HG02588 (cell line): Measurements from ENCODE around the gene ARFGEF2.
"Not testable (repeated sequence)": the region's sequence is repeated elsewhere in the genome, so short reads cannot be mapped to it uniquely, and the experiment has no call there.

Experiments used
- ATAC-seq: cut with Tn5 transposase; IDR thresholded peaks from one replicate; pipeline ENCODE4 v1.9.1; 2021; ENCODE audit warnings: mild to moderate bottlenecking, moderate library complexity; ENCODE audit not compliant: unreplicated experiment

Gene ARFGEF2

DNA sequence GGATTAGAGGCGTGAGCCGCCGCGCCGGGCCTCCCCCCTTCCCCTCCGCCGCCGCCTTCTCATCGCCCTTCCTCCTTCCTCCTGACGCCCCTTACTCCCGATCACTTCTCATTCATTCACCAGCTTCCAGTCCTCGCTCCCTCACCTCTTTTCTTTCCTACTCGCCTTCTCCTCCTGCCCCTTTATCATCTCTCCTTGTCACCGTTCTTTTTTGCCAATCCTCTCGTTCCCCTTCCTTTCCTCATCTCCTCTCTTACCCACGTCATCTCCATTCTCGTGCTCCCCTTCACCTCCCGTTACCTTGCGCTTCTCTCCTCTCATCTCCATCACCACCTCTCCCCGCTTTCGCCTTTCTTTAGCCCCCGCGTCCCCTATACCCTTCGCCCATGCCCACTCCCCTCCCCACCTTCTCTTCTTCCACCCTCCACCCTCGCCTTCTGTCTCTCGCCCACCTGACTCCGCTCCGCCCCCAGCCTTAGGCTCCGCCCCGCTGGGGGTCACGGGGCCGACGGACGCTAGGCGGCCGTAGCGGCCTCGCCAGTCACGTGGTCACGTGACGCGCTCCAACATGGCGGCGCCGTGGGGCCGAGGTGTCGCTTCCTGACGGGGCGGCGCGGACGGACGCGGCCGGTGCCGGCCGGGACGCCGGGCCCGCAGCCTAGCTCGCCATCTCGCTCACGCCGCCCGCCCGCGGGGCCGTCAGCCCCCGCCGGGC lies at the start of gene ARFGEF2:
Gene ARFGEF2 (plus strand): TSS at position 544 of the 715 bp plus-strand sequence. CDS start 179 bp downstream, outside the sequence.
- ATAC-seq: peak; percentile 81

DNA sequence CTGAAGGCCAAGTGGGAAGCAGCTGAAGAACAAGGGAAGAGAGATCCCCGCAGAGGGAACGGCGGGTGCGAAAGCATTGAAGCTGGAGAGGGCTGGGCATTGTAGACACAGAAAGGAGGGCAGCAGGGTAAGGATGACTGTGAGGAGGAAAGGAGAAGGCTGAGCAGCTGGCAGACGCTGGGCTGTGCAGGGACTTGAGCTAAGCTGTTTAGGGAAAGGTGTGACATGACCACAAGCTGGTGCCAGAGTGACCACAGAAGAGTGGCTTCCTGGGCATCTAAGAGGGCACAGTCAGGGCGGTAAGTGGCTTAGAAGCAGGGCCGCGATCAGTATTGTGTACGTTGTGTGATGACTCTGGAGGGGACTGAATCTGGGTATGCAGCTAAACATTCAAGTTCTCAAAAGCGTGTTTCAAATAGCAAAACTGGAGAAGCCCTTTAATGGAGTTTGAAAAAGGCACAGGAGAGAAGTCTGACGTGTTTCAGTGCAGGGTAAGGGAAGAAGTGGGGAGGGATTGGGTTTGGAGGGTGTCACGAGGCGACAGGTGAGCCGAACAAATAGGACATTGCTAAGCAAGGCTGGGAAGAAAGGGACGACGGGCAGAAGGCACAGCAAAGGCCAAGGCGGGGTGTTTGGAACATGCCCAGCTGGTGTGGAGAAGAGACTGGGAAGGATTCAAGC lies 46.1 kb upstream of the ARFGEF2 start:
- ATAC-seq: no peak

DNA sequence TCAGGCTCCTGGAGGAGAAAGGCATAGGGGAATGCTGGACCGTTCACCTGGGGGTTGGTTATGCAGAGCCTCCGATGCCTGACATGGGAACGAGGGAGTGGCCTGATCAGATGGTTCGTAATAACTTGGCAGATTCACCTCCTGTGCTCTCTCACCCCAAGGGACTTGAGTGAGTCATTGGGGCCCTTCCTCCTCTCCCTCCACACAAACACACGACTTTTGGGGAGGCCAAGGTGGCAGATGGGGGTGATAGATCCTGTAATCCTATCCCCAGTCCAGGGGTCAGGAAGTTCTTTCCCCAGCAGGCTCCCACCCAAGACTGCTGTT lies 45.6 kb upstream of the ARFGEF2 start:
- no peak for ATAC-seq

DNA sequence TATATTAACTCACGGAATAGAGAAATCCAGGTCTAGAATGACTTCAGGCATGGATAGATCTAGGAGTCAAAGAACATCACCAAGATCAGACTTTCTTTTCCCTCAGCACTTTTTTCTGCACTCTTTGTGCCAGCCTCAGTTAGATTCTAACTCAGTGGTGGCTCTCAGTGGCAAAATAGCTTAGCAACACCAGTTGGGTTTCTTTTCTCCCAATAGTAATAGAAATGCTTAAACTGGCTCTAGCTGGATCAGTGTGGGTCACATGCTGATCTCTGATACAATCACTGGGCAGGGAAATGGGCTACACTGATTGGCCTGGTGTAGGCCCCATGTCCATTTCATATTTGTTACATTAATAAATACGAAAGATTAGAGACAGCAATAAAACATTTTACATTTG lies 44.2 kb upstream of the ARFGEF2 start:
- ATAC-seq: no peak

DNA sequence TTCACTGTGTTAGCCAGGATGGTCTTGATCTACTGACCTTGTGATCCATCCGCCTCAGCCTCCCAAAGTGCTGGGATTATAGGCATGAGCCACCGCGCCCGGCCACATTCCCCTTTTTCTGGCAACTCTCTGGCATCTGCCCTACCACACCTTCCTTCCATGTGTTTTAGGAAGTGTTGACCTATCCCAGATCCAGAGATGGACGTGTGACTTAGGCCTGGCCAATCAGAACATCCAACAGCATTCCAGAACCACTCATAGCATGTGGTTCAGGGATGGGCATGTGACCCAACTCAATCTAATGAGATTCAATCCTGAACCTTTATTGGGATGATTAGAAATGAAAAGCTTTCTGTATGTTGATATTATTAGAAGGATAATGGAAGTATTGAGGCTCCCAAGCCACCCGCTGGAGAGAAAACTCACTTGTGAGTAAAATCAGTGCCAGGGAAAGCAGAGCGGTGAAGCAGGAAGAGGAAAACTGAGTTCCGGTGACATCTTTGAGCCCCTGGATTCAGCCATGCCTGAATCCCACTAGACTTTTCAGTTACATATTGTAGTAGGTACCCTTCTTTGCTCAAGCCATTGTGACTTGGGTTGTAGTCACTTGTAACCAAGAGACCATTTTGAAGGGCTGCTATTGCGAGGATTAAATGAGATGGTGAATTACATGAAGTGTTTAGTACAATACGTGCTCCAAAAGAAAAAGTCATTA lies 42.8 kb upstream of the ARFGEF2 start:
- ATAC-seq: no peak

DNA sequence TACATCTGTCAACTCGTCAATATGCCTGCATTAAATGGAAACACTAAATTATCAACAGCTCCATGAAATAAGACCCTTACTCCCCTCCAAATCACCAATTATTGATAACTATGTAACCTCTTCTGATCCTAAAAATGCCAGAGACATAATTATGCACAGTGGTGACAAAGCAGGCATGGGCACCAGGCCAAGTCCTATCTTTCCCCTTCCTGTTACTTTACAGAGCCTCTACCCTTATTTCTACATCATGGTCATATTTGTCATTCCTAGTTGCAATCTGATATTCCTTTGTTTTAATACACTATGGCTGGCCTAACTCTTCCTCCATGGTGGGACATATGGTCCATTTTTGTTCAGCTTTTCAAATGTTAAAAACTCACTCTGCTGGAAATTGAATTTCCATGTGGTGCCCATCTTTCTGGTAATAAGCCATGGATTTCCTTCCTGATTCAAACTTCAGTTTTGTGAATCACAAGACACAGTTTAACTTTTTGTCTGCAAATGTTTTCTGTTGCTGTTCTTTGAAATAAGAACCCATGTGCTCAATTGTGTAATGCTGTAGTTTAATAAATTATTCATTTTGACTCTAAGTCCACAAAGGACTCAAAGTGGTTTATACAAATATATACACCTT lies 41.8 kb upstream of the ARFGEF2 start:
- ATAC-seq: no peak

DNA sequence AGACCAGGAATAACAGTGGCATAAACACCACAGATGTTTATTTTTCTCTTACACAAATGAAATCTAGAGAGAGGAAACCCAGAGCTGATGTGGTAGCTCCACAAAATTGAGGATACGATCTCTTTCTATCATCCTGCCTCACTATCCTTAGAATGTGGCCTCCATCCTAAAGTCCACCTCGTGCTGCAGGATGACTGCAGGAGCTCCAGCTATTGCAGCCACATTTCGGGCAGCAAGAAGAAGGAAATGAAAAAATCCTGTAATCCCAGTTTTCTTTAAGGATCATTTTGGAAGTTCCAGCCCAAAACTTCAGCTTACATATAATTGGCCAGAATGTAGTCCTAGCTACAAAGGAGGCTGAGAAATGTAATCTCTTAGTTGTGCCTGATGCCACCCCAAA lies 41.2 kb upstream of the ARFGEF2 start:
- ATAC-seq: no peak

DNA sequence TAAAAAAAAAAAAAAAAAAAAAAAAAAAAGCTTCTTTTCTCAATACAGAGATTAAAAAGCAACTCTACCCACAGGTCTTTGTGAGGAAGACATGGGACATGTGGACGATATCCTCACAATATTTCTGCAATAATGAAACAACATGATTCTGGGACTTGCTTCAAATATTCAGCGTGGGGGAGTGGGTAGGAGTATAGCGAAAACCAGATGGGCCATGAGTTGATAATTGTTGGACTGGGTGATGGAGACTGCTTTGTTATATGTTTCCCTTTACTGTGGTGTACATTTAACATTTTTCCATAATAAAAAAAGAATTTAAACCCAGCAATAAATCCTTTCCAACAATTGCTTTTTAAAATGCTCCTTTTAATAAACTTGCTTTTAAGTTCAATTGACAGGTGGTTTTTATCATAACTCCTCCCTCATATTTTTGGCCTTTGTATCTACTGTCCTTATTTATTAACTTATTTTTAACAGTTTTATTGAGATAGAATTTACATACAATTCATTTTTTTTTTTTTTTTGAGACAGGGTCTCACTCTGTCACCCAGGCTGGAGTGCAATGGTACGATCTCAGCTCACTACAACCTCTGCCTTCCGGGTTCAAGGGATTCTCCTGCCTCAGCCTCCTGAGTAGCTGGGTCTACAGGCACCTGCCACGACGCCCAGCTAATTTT lies 40.4 kb upstream of the ARFGEF2 start:
- no peak for ATAC-seq

DNA sequence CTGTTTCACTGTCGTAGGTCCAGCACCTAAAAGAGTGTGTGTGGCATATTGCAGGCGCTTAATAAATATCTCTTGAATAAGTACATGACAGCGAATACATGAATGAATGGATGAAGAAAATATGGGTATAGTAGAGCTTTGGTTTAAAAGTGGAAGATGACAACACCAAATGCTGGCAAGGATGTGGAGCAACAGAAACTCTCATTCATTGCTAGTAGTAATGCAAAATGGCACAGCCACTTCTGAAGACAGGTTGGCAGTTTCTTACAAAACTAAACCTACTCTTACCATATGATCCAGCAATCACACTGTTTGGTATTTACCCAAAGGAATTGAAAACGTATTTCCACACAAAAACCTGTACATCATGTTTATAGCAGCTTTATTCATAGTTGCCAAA lies 36.3 kb upstream of the ARFGEF2 start:
- ATAC-seq: no peak

DNA sequence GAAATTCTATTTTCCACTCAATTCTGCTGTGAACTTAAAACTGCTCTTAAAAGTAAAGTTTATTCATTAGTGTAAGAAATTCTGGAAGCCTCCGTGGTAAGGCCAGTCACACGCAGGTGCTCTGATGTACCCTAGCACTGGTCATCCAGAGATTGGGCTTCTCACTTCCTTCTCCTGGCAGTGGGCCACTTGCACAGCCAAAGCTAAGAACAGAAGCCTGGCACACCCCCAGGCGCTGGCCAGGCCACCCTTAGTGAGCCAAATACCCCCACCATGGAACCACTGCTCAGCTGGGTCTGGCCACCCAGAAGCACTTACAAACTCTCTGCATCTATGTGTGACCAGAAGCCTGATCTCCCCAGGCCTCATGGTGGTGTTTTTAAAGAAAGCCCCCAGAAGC lies 35.3 kb upstream of the ARFGEF2 start:
- no peak for ATAC-seq

DNA sequence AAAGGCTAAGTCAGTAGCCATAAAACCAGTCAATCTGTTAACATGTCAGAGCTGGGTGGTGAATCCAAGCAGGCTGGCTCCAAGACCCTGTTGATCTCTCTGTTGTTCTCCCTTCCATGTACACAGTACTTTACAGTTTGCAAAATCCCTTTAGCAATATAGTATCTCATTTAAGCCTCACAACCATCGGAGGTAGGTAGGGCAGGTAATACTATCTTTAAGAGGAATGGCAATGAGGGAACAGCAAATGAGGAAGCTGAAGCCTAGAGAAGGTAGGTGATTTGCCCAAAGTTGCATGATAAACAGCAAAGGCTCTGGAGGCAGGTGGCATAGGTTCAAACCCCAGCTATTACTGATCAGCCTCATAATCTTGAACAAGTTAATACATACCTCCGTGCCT lies 34.7 kb upstream of the ARFGEF2 start:
- ATAC-seq: no peak

DNA sequence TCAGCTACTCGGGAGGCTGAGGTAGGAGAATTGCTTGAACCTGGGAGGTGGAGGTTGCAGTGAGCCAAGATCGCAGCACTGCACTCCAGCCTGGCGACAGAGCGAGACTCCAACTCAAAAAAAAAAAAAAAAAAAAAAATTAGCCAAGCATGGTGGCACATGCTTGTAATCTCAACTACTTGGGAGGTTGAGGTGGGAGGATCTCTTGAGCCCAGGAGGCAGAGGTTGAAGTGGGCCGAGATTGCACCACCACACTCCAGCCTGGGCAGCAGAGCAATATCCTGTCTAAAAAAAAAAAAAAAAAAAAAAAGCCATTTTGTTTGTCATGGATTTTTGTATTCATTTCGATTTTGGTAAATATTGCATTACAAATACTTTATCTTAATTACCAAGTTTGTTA lies 33.0 kb upstream of the ARFGEF2 start:
- ATAC-seq: not testable (repeated sequence)

DNA sequence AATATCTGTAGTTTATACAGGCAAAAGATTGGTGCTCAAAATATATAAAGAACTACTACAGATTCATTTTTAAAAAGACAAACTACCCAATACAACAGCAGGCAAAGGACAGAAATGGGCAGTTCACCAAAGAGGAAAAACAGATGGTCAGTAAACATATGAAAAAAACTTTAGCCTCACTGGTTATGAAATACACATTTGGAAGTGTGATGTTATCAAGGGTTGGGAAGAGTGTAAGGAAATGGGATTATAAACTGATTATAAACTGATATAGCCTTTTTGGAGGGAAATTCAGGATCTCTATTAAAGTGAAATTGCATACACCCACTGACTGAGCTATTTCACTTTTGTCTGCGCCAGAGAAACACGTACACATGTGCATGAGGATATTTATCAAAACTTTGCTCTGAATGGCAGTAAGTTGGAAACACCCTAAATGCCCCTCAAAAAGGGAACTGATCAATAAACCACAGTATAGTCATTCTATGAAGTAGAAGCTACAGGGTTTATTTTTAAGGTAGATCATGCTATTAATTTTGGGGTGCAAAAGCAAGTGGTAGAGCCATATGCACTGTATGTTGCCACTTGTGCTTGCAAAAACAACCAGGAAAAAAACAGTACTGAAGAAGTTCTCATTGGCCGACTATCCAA lies 32.2 kb upstream of the ARFGEF2 start:
- no peak for ATAC-seq

DNA sequence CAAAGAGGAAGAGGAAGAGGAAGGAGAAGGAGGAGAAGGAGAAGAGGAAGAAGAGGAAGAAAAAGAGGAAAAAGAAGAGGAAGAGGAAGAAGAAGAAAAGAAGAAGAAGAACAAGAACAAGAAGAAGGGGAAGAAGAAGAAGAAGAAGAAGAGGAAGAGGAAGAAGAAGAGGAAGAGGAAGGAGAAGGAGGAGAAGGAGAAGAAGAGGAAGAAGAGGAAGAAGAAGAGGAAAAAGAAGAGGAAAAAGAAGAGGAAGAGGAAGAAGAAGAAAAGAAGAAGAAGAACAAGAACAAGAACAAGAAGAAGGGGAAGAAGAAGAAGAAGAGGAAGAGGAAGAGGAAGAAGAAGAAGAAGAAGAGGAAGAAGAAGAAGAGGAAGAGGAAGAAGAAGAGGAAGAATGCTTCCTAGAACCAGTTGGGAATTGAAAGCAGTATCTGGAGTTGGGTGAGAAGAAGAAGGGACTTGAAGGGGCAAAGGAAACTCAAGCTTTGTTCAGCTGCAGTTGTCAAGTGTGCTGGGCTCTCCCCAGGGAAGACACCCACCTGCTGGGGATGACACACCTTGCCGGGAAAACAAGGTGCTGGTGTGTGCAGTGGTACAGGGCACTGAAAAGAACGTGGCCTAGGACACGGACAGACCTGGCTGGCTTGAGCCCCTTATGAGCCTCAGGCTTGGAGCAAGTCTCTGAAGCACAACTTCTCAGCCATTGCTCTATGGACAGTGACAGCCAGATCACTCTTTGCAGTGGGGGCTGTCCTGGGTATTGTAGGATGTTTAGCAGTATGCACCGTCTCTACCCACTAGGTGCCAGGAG lies 30.1 kb upstream of the ARFGEF2 start:
- no peak for ATAC-seq

DNA sequence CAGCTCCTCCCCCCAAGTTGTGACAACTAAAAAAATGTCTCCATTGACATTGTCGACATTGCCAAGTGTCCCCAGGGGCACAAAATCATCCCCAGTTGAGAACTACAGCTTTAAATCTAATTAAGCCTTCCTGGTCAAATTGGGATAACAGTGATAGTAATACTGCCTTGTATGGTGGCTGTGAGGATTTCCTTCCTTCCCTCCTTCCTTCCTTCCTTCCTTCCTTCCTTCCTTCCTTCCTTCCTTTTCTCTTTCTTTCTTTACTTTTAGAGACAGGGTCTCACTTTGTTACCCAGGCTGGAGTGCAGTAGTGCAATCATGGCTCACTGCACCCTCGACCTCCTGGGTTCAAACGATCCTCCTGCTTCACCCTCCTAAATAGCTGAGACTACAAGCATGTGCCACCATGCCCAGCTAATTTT lies 29.5 kb upstream of the ARFGEF2 start:
- no peak for ATAC-seq

DNA sequence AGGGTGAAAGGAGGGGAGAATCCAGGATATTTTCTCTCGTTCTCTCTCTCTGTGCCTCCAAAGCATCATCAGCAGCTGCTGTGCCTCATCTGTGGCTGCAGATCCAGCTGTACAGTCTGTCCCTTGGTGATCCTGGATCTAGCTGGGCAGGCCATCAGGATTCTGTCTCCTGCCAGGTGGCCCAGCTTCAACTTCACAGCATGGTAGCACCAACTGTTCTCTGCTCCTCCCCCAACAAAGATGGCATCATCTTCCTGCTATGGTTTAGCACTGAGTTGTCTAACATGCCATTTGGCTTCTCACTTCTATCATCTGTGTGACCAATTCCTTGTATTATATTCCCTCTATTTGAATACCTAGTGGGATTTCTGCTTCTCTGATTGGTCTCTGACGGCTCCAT lies 28.6 kb upstream of the ARFGEF2 start:
- ATAC-seq: no peak

DNA sequence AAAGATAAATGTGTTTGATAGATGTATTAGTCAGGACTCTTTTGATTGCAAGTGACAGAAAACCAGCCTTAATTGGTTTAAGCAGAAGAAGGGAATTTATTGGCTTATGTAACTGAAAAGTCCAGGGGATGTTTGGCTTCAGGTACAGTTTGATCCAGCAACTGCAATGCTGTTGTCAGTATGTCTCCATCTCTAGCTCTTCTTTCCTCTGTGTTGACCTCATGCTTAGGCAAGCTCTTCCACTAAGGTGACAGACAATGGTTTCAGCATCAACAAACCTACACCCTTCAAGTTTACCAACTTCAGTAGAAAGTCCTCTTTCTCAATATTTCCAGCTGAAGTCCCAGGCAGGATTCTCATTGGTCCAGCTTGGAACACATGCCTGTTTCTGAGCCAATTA lies 28.1 kb upstream of the ARFGEF2 start:
- ATAC-seq: no peak

DNA sequence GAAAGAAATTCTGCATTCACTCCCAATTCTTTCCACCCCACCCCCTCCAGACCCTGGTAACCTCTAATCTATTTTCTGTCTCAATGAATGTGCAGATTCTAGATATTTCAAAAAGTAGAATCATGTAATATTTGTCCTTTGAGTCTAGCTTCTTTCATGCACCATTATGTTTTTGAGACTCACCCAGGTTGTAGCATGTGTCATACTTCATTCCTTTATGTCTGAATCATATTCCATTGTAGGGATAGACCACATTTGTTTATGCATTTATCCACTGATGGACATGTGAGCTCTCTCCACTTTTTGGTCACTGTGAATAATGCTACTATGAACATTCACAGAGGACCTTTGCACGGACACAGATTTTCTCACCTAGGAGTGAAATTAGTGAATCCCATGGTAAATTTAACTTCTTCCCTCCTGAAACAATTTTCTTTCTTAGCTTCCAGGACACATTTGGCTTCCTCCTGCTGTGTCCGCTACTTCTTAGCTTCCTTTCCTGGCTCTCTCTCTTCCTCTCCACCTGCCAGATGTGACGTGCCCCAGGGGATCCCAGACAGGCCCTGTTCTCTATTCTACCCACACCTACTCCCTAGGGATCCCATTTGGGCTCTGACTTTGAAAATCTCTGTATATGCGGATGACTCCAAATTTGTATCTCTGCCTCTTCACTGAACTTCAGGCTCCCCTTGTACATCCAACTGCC lies 24.1 kb upstream of the ARFGEF2 start:
- no peak for ATAC-seq

DNA sequence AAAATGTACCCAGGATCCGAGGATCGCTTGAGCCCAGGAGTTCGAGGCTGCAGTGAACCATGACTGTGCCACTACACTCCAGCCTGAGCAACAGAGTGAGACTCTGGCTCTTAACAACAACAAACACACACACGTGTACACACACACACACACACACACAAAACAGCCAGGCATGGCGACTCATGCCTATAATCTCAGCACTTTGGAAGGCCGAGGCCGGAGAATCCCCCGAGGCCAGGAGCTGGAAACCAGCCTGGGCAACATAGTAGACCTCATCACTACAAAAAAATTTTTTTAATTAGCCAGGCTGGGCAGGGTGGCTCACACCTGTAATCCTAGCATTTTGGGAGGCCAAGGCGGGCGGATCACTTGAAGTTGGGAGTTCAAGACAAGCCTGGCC lies 23.3 kb upstream of the ARFGEF2 start:
- no peak for ATAC-seq
